BE2C (cell line): ENCODE data around the gene EGF.

ENCODE experiments used
- DNase-seq: peaks from one replicate; pipeline ENCODE4 v3.0.0-alpha.2; 2020
- H3K27me3 ChIP-seq: fragments of 250-450 bp; sonication (Bioruptor Pico); 2 replicates; pipeline ENCODE4 v1.5.1; 2020; ENCODE audit warnings: mild to moderate bottlenecking
- H3K36me3 ChIP-seq: fragments of 250-450 bp; sonication (Bioruptor Pico); 2 replicates; pipeline ENCODE4 v1.5.1; 2020; ENCODE audit warnings: mild to moderate bottlenecking
- H3K4me1 ChIP-seq: fragments of 250-450 bp; sonication (Bioruptor Pico); 2 replicates; pipeline ENCODE4 v1.5.1; 2020
- H3K4me3 ChIP-seq: 2 replicates; pipeline ENCODE4 v1.5.1; 2011; ENCODE audit warnings: low read depth, low read length
- H3K9me3 ChIP-seq: fragments of 250-450 bp; sonication (Bioruptor Pico); 2 replicates; pipeline ENCODE4 v1.5.1; 2020
- TF ChIP-seq, protein P1 (sequence below): IDR thresholded peaks from 2 replicates; pipeline ENCODE4 v1.5.1; 2012; ENCODE audit warnings: mild to moderate bottlenecking, low read depth, low read length

EGF gene

DNA sequence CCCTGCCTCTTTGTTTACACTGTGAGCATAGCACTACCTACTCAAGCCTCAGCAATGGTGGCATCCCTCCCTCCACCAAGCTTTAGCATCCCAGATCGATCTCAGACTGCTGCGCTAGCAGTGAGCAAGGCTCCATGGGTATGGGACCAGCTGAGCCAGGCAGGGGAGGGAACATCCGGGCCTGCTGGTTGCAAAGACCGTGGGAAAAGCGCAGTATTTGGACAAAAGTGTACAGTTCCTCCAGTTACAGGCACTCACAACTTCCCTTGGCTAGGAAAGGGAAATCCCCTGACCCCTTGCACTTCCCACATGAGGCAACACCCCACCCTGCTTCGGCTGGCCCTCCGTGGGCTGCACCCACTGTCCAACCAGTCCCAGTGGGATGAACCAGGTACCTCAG lies 26.5 kb downstream of the EGF start:
- DNase-seq, result no peak
- no peaks in the 10 kb centered on the region for H3K27me3 ChIP-seq
- H3K36me3 ChIP-seq, result no peaks in the 10 kb centered on the region
- TF ChIP-seq, protein P1, sequence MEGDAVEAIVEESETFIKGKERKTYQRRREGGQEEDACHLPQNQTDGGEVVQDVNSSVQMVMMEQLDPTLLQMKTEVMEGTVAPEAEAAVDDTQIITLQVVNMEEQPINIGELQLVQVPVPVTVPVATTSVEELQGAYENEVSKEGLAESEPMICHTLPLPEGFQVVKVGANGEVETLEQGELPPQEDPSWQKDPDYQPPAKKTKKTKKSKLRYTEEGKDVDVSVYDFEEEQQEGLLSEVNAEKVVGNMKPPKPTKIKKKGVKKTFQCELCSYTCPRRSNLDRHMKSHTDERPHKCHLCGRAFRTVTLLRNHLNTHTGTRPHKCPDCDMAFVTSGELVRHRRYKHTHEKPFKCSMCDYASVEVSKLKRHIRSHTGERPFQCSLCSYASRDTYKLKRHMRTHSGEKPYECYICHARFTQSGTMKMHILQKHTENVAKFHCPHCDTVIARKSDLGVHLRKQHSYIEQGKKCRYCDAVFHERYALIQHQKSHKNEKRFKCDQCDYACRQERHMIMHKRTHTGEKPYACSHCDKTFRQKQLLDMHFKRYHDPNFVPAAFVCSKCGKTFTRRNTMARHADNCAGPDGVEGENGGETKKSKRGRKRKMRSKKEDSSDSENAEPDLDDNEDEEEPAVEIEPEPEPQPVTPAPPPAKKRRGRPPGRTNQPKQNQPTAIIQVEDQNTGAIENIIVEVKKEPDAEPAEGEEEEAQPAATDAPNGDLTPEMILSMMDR, result no peak
- H3K9me3 ChIP-seq, result no peaks in the 10 kb centered on the region
- H3K4me3 ChIP-seq, result no peak overlapping the region
- H3K4me1 ChIP-seq, result no peaks in the 10 kb centered on the region

DNA sequence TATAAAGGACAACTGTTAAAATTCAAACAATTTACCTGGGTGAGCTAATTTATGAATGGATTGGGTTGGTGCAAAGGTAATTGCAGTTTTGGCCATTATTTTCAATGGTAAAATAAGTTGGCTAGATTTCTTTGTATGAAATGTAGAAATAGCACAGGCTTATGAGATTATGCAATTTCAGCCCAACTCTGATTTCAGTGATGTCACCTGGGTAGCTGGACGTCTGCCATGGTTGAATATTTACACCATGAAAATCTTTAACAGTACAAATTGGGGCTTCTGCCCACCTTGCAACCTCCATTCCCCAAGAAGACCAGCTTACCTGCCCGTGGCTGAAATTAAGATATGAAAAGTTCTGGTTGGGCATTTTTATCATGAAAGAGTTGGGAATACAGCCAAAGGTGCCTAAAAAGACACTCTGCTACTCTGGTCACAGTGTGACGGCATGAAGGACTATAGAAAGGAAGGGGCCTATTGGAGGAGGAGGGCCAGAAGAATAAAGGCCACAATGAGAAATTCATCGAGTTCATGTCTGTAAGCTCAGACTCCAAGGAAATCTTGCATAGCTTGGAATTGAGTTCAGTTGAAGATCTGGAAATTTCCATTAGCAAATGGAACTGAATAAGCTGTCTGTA lies 29.7 kb downstream of the EGF start:
- H3K4me1 ChIP-seq, result no peaks in the 10 kb centered on the region
- no peaks in the 10 kb centered on the region for H3K27me3 ChIP-seq
- H3K36me3 ChIP-seq, result no peaks in the 10 kb centered on the region
- no peak for DNase-seq
- H3K9me3 ChIP-seq, result no peaks in the 10 kb centered on the region
- TF ChIP-seq, protein P1, result no peak
- H3K4me3 ChIP-seq, result no peak overlapping the region

DNA sequence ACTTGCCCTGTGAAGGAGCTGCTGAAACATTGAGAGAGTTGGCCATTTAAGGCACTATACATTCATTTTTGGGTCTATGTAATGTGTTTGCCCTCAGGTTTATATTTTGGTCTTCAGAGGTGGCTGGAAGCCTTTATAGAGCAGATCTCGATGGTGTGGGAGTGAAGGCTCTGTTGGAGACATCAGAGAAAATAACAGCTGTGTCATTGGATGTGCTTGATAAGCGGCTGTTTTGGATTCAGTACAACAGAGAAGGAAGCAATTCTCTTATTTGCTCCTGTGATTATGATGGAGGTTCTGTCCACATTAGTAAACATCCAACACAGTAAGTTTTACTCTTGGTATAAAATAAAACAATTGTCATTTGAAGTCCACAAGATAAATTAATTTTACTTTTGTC lies 31.1 kb downstream of the EGF start:
- Histone ChIP-seq H3K9me3 (no peaks in the 10 kb centered on the region), H3K4me3 (no peak overlapping the region), H3K4me1 (no peaks in the 10 kb centered on the region), H3K36me3 (no peaks in the 10 kb centered on the region), H3K27me3 (no peaks in the 10 kb centered on the region)
- TF ChIP-seq, protein P1, result no peak
- DNase-seq, result no peak

DNA sequence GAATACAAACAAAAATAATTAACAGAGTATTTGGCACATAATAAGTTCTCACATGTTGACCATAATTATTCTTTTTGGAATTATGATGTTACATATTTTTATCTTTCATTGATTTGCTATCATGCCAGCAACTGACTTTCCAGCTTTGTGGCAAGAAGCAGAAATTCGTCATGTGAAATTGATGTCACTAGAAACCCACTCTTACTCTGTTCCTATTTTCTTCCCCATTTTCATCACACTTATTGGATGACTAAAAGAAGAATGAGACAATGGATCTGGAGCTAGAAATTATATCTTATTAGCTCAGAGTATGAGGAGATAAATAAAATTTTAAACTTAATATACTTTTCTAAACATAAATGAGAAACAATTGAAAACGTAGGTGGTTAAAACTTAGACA lies 31.9 kb downstream of the EGF start:
- H3K36me3 ChIP-seq, result no peaks in the 10 kb centered on the region
- no peaks in the 10 kb centered on the region for H3K4me1 ChIP-seq
- TF ChIP-seq, protein P1, result no peak
- no peaks in the 10 kb centered on the region for H3K27me3 ChIP-seq
- H3K9me3 ChIP-seq, result no peaks in the 10 kb centered on the region
- no peak overlapping the region for H3K4me3 ChIP-seq
- DNase-seq, result no peak

DNA sequence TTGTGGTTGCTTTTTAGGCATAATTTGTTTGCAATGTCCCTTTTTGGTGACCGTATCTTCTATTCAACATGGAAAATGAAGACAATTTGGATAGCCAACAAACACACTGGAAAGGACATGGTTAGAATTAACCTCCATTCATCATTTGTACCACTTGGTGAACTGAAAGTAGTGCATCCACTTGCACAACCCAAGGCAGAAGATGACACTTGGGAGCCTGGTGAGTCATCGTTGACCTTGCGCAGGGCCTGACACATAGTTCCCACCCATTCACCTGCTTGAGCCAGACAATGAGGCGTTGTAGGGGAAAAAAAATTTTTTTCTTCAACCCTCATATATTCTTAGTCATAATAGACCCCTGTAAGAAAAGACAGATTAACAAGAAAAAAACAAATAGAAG lies 32.4 kb downstream of the EGF start:
- Histone ChIP-seq H3K4me3 (no peak overlapping the region), H3K4me1 (no peaks in the 10 kb centered on the region), H3K27me3 (no peaks in the 10 kb centered on the region), H3K36me3 (no peaks in the 10 kb centered on the region), H3K9me3 (no peaks in the 10 kb centered on the region)
- TF ChIP-seq, protein P1, result no peak
- no peak for DNase-seq

DNA sequence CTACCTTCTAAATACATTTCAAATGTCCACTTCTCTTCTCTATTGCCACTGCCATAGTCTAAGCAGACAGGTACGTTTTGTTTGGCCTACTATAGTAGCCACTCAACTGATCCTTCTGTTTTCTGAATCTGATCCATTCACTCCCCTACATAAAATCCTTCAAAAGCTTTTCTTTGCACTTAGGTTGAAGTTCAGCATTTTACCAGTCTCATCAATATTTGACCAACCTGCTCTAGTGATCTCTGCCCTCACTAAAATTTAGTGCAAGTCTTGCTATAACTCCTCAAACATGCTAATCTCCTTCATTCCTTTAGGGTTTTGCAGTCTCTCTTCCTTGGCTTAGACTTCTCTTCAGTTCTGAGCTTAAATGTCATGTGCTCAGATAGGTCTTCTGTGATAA lies 33.4 kb downstream of the EGF start:
- TF ChIP-seq, protein P1, result no peak
- Histone ChIP-seq H3K27me3 (no peaks in the 10 kb centered on the region), H3K4me3 (no peak overlapping the region), H3K9me3 (no peaks in the 10 kb centered on the region), H3K36me3 (no peaks in the 10 kb centered on the region), H3K4me1 (no peaks in the 10 kb centered on the region)
- no peak for DNase-seq
